K562 (cell line): ENCODE data around the gene C1orf56. TPM values are rescaled to one million over a fixed set of nuclear protein-coding genes. Genes with fewer than 3 reads are reported as not detected.

Experiments used
- CCNT2 ChIP-seq: IDR thresholded peaks from 2 replicates; pipeline ENCODE4 v1.6.1; 2011; ENCODE audit warnings: borderline replicate concordance, low read depth, mild to moderate bottlenecking, moderate library complexity, mixed read lengths, low read length; ENCODE audit not compliant: insufficient read length; ENCODE audit errors: extremely low read depth
- RBFOX2 ChIP-seq: fragments of 200-400 bp; formaldehyde crosslinking; IDR thresholded peaks from 2 replicates; pipeline ENCODE4 v1.6.1; 2017; ENCODE audit warnings: low read depth, mild to moderate bottlenecking, low read length, moderate library complexity
- STAG1 ChIP-seq: sonication (generic); formaldehyde crosslinking; IDR thresholded peaks from 2 replicates; pipeline ENCODE4 v1.5.0; 2020; ENCODE audit warnings: missing genetic modification reagents, borderline replicate concordance
- TEAD4 ChIP-seq, 2 experiments: sonication (generic) in 1 of 2; formaldehyde crosslinking in 1 of 2; IDR thresholded peaks; 2 replicates each; pipeline versions ENCODE4 v1.6.1 to v1.8.0; 2012 to 2022; ENCODE audit warnings: borderline replicate concordance in 1 of 2, inconsistent platforms in 1 of 2, low read length in 1 of 2, mild to moderate bottlenecking in 1 of 2, missing genetic modification reagents in 1 of 2
- polyA plus RNA-seq, 8 experiments: library from polyadenylated mRNA; depleted of rRNA in 4 of 8; stranded (reverse) in 5 of 8; unstranded in 3 of 8; fragments of >200 nt; fragmentation: Nextera tagmentation in 2 of 8; fragmentation: Illumina TruSeq in 1 of 8; extraction: Ambion mirVana in 2 of 8; extraction: Trizol in 1 of 8; gene quantifications; 2 replicates each; pipeline versions ENCODE4 v1.2.1 to v1.2.3, GENCODE V29; 2011 to 2014; ENCODE audit warnings: inconsistent platforms in 1 of 8, missing spikeins in 1 of 8
- total RNA-seq, 7 experiments: library from RNA; depleted of rRNA in 6 of 7; stranded (reverse); fragments of >200 nt in 6 of 7; fragmentation: Illumina TruSeq in 2 of 7; extraction: Trizol in 2 of 7; gene quantifications; 2 replicates each; pipeline versions ENCODE4 v1.2.1 to v1.2.3, GENCODE V29; 2011 to 2021; ENCODE audit warnings: low replicate concordance in 1 of 7
- TF ChIP-seq, protein P1 (sequence below): fragments of 450-650 bp; IDR thresholded peaks from 2 replicates; pipeline ENCODE4 v1.6.1; 2016; ENCODE audit warnings: mild to moderate bottlenecking, moderate library complexity
- TF ChIP-seq, protein P2 (sequence below): sonication (generic); formaldehyde crosslinking; IDR thresholded peaks from 2 replicates; pipeline ENCODE4 v1.9.0; 2022; ENCODE audit warnings: mild to moderate bottlenecking, missing genetic modification reagents
- TF ChIP-seq, protein P3 (sequence below): fragments of 200-400 bp; formaldehyde crosslinking; IDR thresholded peaks from 2 replicates; pipeline ENCODE4 v1.6.1; 2017; ENCODE audit warnings: mild to moderate bottlenecking, low read depth, low read length, moderate library complexity
- TF ChIP-seq, protein P4 (sequence below): fragments of 250-450 bp; sonication (Bioruptor Pico); IDR thresholded peaks from 2 replicates; pipeline ENCODE4 v1.4.0; 2020; ENCODE audit warnings: mild to moderate bottlenecking

C1orf56 gene
- total and polyA plus RNA-seq, 9 of the 15 experiments (the other 6 are each of a cell fraction or from before 2014, with no cell fraction given), result 0.18 to 15.7 (median 1.1) TPM

DNA sequence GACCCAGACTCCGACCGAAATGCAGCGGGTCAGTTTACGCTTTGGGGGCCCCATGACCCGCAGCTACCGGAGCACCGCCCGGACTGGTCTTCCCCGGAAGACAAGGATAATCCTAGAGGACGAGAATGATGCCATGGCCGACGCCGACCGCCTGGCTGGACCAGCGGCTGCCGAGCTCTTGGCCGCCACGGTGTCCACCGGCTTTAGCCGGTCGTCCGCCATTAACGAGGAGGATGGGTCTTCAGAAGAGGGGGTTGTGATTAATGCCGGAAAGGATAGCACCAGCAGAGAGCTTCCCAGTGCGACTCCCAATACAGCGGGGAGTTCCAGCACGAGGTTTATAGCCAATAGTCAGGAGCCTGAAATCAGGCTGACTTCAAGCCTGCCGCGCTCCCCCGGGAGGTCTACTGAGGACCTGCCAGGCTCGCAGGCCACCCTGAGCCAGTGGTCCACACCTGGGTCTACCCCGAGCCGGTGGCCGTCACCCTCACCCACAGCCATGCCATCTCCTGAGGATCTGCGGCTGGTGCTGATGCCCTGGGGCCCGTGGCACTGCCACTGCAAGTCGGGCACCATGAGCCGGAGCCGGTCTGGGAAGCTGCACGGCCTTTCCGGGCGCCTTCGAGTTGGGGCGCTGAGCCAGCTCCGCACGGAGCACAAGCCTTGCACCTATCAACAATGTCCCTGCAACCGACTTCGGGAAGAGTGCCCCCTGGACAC lies 534 bp downstream of the C1orf56 start (continued):
- TF ChIP-seq STAG1, result peak; percentile 7; the same call in 1 of the 2 replicates
- TF ChIP-seq, protein P1, sequence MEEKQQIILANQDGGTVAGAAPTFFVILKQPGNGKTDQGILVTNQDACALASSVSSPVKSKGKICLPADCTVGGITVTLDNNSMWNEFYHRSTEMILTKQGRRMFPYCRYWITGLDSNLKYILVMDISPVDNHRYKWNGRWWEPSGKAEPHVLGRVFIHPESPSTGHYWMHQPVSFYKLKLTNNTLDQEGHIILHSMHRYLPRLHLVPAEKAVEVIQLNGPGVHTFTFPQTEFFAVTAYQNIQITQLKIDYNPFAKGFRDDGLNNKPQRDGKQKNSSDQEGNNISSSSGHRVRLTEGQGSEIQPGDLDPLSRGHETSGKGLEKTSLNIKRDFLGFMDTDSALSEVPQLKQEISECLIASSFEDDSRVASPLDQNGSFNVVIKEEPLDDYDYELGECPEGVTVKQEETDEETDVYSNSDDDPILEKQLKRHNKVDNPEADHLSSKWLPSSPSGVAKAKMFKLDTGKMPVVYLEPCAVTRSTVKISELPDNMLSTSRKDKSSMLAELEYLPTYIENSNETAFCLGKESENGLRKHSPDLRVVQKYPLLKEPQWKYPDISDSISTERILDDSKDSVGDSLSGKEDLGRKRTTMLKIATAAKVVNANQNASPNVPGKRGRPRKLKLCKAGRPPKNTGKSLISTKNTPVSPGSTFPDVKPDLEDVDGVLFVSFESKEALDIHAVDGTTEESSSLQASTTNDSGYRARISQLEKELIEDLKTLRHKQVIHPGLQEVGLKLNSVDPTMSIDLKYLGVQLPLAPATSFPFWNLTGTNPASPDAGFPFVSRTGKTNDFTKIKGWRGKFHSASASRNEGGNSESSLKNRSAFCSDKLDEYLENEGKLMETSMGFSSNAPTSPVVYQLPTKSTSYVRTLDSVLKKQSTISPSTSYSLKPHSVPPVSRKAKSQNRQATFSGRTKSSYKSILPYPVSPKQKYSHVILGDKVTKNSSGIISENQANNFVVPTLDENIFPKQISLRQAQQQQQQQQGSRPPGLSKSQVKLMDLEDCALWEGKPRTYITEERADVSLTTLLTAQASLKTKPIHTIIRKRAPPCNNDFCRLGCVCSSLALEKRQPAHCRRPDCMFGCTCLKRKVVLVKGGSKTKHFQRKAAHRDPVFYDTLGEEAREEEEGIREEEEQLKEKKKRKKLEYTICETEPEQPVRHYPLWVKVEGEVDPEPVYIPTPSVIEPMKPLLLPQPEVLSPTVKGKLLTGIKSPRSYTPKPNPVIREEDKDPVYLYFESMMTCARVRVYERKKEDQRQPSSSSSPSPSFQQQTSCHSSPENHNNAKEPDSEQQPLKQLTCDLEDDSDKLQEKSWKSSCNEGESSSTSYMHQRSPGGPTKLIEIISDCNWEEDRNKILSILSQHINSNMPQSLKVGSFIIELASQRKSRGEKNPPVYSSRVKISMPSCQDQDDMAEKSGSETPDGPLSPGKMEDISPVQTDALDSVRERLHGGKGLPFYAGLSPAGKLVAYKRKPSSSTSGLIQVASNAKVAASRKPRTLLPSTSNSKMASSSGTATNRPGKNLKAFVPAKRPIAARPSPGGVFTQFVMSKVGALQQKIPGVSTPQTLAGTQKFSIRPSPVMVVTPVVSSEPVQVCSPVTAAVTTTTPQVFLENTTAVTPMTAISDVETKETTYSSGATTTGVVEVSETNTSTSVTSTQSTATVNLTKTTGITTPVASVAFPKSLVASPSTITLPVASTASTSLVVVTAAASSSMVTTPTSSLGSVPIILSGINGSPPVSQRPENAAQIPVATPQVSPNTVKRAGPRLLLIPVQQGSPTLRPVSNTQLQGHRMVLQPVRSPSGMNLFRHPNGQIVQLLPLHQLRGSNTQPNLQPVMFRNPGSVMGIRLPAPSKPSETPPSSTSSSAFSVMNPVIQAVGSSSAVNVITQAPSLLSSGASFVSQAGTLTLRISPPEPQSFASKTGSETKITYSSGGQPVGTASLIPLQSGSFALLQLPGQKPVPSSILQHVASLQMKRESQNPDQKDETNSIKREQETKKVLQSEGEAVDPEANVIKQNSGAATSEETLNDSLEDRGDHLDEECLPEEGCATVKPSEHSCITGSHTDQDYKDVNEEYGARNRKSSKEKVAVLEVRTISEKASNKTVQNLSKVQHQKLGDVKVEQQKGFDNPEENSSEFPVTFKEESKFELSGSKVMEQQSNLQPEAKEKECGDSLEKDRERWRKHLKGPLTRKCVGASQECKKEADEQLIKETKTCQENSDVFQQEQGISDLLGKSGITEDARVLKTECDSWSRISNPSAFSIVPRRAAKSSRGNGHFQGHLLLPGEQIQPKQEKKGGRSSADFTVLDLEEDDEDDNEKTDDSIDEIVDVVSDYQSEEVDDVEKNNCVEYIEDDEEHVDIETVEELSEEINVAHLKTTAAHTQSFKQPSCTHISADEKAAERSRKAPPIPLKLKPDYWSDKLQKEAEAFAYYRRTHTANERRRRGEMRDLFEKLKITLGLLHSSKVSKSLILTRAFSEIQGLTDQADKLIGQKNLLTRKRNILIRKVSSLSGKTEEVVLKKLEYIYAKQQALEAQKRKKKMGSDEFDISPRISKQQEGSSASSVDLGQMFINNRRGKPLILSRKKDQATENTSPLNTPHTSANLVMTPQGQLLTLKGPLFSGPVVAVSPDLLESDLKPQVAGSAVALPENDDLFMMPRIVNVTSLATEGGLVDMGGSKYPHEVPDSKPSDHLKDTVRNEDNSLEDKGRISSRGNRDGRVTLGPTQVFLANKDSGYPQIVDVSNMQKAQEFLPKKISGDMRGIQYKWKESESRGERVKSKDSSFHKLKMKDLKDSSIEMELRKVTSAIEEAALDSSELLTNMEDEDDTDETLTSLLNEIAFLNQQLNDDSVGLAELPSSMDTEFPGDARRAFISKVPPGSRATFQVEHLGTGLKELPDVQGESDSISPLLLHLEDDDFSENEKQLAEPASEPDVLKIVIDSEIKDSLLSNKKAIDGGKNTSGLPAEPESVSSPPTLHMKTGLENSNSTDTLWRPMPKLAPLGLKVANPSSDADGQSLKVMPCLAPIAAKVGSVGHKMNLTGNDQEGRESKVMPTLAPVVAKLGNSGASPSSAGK, result peak; percentile 60
- TF ChIP-seq, protein P2, sequence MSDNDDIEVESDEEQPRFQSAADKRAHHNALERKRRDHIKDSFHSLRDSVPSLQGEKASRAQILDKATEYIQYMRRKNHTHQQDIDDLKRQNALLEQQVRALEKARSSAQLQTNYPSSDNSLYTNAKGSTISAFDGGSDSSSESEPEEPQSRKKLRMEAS (CRISPR knock-in tag), result peak; percentile 44
- TF ChIP-seq, protein P3, sequence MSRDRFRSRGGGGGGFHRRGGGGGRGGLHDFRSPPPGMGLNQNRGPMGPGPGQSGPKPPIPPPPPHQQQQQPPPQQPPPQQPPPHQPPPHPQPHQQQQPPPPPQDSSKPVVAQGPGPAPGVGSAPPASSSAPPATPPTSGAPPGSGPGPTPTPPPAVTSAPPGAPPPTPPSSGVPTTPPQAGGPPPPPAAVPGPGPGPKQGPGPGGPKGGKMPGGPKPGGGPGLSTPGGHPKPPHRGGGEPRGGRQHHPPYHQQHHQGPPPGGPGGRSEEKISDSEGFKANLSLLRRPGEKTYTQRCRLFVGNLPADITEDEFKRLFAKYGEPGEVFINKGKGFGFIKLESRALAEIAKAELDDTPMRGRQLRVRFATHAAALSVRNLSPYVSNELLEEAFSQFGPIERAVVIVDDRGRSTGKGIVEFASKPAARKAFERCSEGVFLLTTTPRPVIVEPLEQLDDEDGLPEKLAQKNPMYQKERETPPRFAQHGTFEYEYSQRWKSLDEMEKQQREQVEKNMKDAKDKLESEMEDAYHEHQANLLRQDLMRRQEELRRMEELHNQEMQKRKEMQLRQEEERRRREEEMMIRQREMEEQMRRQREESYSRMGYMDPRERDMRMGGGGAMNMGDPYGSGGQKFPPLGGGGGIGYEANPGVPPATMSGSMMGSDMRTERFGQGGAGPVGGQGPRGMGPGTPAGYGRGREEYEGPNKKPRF, result no peak
- peak; percentile 33 for TF ChIP-seq CCNT2
- TF ChIP-seq, protein P4, sequence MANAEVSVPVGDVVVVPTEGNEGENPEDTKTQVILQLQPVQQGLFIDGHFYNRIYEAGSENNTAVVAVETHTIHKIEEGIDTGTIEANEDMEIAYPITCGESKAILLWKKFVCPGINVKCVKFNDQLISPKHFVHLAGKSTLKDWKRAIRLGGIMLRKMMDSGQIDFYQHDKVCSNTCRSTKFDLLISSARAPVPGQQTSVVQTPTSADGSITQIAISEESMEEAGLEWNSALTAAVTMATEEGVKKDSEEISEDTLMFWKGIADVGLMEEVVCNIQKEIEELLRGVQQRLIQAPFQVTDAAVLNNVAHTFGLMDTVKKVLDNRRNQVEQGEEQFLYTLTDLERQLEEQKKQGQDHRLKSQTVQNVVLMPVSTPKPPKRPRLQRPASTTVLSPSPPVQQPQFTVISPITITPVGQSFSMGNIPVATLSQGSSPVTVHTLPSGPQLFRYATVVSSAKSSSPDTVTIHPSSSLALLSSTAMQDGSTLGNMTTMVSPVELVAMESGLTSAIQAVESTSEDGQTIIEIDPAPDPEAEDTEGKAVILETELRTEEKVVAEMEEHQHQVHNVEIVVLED (CRISPR knock-in tag), result no peak
- no peak for TF ChIP-seq TEAD4 (IDR thresholded peaks at IDR 0.05; ENCODE audit: low read length)
- 0 out of 2 replicates have a peak, but pooled peaks have one; percentile 19 for TF ChIP-seq TEAD4 (CRISPR knock-in tag; IDR thresholded peaks at IDR 0.05; ENCODE audit: borderline replicate concordance)
- TF ChIP-seq RBFOX2, result peak; percentile 58
